ENCODE results near the gene LMBRD1. TPM values are rescaled to one million over a fixed set of nuclear protein-coding genes. Genes with fewer than 3 reads are reported as not detected.
"Not testable (repeated sequence)": the region's sequence is repeated elsewhere in the genome, so short reads cannot be mapped to it uniquely, and the experiment has no call there.

Gene LMBRD1
- total RNA-seq, 1 donor from 2014 or later = 51.3 TPM

DNA sequence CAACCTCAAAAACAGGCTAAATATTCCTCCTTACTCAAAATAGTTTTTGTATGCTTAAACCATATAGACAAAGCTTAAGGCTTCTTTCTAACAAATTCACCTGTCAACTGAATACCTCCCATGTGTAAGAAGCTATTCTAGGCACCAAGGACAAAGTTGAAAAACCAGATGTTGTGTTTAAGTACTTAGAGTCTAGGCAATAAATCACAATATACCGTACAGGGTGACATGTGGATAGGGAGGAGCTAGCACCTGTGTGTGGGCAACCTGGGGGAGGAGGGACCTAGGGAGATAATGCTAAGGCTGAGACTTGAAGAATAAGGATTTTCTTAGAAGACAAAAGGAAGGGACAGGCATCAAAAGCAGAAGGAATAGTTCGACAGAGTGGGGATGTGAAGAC, 123.5 kb downstream of the LMBRD1 start:
- Mint-ChIP-seq H3K27ac (no peak overlapping the region), H3K9me3 (no peaks in the 10 kb centered on the region), H3K4me1 (no peaks in the 10 kb centered on the region), H3K4me3 (no peak overlapping the region), H3K27me3 (no peaks in the 10 kb centered on the region), H3K36me3 (ENCODE audit: low read depth) (peaks cover 68% of the 10 kb centered on the region)
- DNase-seq (no peak), ATAC-seq (ENCODE audit: low read depth) (no peak)
- ChIA-PET POLR2A (no interaction called here), CTCF (no interaction called here)
- TF ChIP-seq, protein P1, sequence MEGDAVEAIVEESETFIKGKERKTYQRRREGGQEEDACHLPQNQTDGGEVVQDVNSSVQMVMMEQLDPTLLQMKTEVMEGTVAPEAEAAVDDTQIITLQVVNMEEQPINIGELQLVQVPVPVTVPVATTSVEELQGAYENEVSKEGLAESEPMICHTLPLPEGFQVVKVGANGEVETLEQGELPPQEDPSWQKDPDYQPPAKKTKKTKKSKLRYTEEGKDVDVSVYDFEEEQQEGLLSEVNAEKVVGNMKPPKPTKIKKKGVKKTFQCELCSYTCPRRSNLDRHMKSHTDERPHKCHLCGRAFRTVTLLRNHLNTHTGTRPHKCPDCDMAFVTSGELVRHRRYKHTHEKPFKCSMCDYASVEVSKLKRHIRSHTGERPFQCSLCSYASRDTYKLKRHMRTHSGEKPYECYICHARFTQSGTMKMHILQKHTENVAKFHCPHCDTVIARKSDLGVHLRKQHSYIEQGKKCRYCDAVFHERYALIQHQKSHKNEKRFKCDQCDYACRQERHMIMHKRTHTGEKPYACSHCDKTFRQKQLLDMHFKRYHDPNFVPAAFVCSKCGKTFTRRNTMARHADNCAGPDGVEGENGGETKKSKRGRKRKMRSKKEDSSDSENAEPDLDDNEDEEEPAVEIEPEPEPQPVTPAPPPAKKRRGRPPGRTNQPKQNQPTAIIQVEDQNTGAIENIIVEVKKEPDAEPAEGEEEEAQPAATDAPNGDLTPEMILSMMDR (IDR thresholded peaks at IDR 0.05) = no peak
- intact Hi-C loops (cut with micrococcal nuclease) = no loop called here

- TF ChIP-seq, protein P1 (IDR thresholded peaks at IDR 0.05) = no peak
- ChIA-PET CTCF (no interaction called here), POLR2A (no interaction called here)
- intact Hi-C loops (cut with micrococcal nuclease) = no loop called here
- H3K36me3 Mint-ChIP-seq (ENCODE audit: low read depth) = peaks cover 34% of the 10 kb centered on the region
- no peak overlapping the region for H3K4me3 Mint-ChIP-seq
- no peaks in the 10 kb centered on the region for H3K9me3 Mint-ChIP-seq
- ATAC-seq (ENCODE audit: low read depth) = no peak
- no peaks in the 10 kb centered on the region for H3K4me1 Mint-ChIP-seq
- H3K27me3 Mint-ChIP-seq = no peaks in the 10 kb centered on the region
- no peak overlapping the region for H3K27ac Mint-ChIP-seq
- DNase-seq = no peak
These were observed 127.9 kb downstream of the LMBRD1 start for GRCh38 chr6:69668916-69669315.

DNA sequence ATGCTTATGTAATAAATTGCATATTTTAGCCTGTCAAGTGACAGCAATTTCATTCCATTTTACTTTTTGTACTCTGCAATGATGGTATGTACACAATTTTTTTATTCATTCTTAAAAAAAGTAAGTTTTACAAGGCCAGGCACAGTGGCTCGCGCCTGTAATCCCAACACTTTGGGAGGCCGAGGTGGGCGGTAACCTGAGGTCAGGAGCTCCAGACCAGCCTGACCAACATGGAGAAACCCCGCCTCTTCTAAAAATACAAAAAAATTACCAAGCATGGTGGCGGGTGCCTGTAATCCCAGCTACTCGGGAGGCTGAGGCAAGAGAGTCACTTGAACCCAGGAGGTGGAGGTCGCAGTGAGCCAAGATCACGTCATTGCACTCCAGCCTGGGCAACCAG, 130.0 kb downstream of the LMBRD1 start:
- POLR2A ChIA-PET = interaction anchor here (0.6 kb wide), 1 partner anchor 283 kb away, joined by 8 read pairs; no protein-coding TSS in a partner anchor
- ATAC-seq (ENCODE audit: low read depth); H3K4me1 Mint-ChIP-seq; H3K27ac Mint-ChIP-seq; H3K4me3 Mint-ChIP-seq; DNase-seq; intact Hi-C loops (cut with micrococcal nuclease); CTCF ChIA-PET; H3K27me3 Mint-ChIP-seq; H3K9me3 Mint-ChIP-seq: not testable (repeated sequence)
- H3K36me3 Mint-ChIP-seq (ENCODE audit: low read depth) = peaks cover 15% of the 10 kb centered on the region

GRCh38 chr6:69665437-69665836, 131.4 kb downstream of the LMBRD1 start:
- TF ChIP-seq, protein P1 (IDR thresholded peaks at IDR 0.05) = no peak
- intact Hi-C loops (cut with micrococcal nuclease) = no loop called here
- Mint-ChIP-seq H3K9me3 (no peaks in the 10 kb centered on the region), H3K4me1 (no peaks in the 10 kb centered on the region), H3K27me3 (peaks cover 7% of the 10 kb centered on the region), H3K27ac (no peak overlapping the region), H3K36me3 (ENCODE audit: low read depth) (peaks cover 5% of the 10 kb centered on the region), H3K4me3 (no peak overlapping the region)
- DNase-seq (no peak), ATAC-seq (ENCODE audit: low read depth) (no peak)
- ChIA-PET POLR2A (no interaction called here), CTCF (no interaction called here)

- Mint-ChIP-seq H3K9me3 (peaks cover 2% of the 10 kb centered on the region), H3K4me3 (no peak overlapping the region), H3K27me3 (peaks cover 15% of the 10 kb centered on the region), H3K4me1 (no peaks in the 10 kb centered on the region), H3K27ac (no peak overlapping the region), H3K36me3 (ENCODE audit: low read depth) (no peaks in the 10 kb centered on the region)
- DNase-seq (no peak), ATAC-seq (ENCODE audit: low read depth) (no peak)
- intact Hi-C loops (cut with micrococcal nuclease) = no loop called here
- TF ChIP-seq, protein P1 (IDR thresholded peaks at IDR 0.05) = no peak
- ChIA-PET POLR2A (no interaction called here), CTCF (no interaction called here)
These were observed 132.3 kb downstream of the LMBRD1 start for GRCh38 chr6:69664551-69664950.

DNA sequence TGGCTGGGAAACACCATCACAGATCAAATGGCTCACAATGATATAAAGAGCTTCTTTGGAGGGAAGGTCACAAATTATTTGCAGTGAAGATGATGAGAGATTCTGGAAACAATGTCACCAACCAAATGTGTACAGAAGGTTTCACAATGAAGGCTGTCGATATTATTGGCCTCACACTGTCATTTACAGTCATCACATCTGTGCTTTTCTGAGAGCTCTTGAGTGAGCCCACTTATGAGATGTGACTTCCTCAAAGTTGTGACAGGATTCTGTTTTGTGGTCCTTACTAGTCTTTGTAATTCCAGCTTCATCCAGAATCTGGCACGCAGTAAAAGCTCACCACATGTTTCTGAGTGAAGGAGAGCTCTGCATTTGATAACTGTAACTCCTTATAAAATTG, 133.6 kb downstream of the LMBRD1 start:
- no peak for ATAC-seq (ENCODE audit: low read depth)
- intact Hi-C loops (cut with micrococcal nuclease) = no loop called here
- ChIA-PET CTCF (no interaction called here), POLR2A (no interaction called here)
- H3K4me1 Mint-ChIP-seq = no peaks in the 10 kb centered on the region
- H3K9me3 Mint-ChIP-seq = peaks cover 14% of the 10 kb centered on the region
- TF ChIP-seq, protein P1 (IDR thresholded peaks at IDR 0.05) = no peak
- no peaks in the 10 kb centered on the region for H3K36me3 Mint-ChIP-seq (ENCODE audit: low read depth)
- peaks cover 19% of the 10 kb centered on the region for H3K27me3 Mint-ChIP-seq
- H3K4me3 Mint-ChIP-seq = no peak overlapping the region
- DNase-seq = no peak
- no peak overlapping the region for H3K27ac Mint-ChIP-seq
